HG02943 (cell line): ENCODE results near the gene SIRT3.
A peak's percentile ranks its signal among the peaks of the same experiment; 100 is the strongest.
"Not testable (repeated sequence)": the region's sequence is repeated elsewhere in the genome, so short reads cannot be mapped to it uniquely, and the experiment has no call there.

ENCODE experiments used
- ATAC-seq: cut with Tn5 transposase; IDR thresholded peaks from one replicate; pipeline ENCODE4 v1.9.1; 2021; ENCODE audit warnings: mild to moderate bottlenecking, low read depth, moderate library complexity; ENCODE audit not compliant: unreplicated experiment

Gene SIRT3

DNA sequence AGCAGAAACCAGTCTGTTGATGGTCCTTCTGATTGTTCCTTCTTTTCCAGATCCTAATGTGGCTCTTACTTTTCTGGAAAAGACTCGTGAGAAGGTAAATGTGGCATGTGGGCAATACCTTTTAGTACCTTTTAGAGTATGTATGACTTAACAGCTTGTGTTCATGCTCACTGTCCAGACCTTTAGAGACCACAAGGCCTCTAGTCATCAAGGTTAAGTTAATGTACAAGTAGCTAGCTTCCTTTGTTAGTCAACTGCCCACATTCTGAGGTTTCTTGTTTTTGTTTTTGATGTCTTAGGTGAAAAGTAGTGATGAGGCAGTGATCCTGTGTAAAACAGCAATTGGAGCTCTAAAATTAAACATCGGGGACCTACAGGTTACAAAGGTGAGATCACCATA lies 8.2 kb upstream of the SIRT3 start:
- ATAC-seq = no peak

DNA sequence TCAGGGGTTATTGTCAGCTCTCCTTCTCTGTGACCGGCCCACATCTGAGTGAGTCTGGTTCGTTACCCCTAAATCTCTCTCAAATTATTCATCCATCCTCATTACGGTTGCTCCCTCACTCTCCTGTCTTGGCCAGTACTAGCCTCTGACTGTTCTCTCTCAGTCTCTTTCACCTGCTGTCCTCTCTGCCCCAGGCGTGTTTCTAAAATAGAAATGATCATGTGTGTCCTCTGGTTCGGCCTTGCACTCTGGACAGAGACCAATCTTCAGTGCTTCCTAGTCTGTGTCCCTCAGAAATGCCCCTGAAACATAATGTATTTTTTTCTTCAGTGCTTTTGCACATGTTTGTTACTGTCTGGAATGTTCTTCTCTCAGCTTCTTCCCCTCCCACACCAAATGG lies 5.5 kb upstream of the SIRT3 start:
- no peak for ATAC-seq

GRCh38 chr11:240315-240714 lies 4.2 kb upstream of the SIRT3 start:
- ATAC-seq = no peak

DNA sequence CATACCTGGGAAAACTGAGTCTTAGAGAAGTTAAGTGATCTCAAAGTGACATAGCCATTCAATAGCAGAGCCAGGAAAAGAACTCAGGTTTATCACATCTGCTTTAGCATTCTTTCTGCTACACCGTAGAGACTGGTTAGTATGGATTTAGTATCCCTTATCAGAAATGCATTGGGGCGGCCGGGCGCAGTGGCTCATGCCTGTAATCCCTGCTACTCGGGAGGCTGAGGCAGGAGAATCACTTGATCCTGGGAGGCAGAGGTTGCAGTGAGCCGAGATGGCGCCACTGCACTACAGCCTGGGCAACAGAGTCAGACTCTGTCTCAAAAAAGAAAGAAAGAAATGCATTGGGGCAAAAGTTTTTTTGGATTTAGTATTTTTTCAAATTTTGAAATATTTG lies 2.2 kb upstream of the SIRT3 start:
- not testable (repeated sequence) for ATAC-seq

- ATAC-seq = peak; percentile 74
Measured at GRCh38 chr11:236774-237767, 929 bp upstream of the SIRT3 start, which contains the start of gene PSMD13. TSS of gene PSMD13 (plus strand) at chr11:236976. CDS start at chr11:237050, 74 bp downstream.

DNA sequence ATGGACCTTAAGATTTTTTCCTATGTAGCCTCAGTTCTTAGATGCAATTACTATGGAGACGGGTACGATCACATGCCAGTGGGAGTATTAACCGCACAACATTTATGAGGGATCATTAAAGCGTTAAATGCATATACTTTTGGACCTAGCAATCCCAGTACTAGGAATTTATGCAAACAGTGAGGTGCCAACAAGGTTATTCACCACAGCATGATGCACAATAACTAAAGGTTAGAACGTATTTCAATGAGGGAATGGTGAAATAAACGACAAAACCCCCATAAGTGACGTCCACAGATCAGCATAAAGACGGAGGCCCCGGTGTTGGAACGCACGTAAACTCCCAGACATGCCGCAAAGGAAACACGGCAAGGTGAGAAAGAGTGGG lies 539 bp downstream of the SIRT3 start:
- ATAC-seq = no peak

DNA sequence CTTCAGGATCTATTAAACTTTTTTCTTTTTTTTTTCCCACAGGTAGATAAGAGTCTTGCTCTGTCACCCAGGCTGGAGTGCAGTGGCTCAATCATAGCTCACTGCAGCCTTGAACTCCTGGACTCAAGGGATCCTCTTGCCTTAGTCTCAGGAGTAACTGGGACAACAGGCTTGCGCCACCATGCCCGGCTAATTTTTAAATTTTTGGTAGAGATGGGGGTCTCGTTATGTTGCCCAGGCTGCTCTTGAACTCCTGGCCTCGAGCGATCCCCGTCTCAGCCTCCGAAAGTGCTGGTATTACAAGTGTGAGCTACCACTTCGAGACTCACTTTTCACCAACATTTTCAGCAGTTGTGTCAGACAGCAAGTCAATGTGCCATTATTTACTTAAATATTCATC lies 962 bp downstream of the SIRT3 start:
- no peak for ATAC-seq

GRCh38 chr11:232783-233565 lies 3.2 kb downstream of the SIRT3 start:
- ATAC-seq = no peak

- ATAC-seq = no peak
Measured at GRCh38 chr11:230431-230830, 5.7 kb downstream of the SIRT3 start.

- no peak for ATAC-seq
Measured at GRCh38 chr11:227824-228379, 8.2 kb downstream of the SIRT3 start.

GRCh38 chr11:225734-226453 lies 10.2 kb downstream of the SIRT3 start:
- no peak for ATAC-seq

DNA sequence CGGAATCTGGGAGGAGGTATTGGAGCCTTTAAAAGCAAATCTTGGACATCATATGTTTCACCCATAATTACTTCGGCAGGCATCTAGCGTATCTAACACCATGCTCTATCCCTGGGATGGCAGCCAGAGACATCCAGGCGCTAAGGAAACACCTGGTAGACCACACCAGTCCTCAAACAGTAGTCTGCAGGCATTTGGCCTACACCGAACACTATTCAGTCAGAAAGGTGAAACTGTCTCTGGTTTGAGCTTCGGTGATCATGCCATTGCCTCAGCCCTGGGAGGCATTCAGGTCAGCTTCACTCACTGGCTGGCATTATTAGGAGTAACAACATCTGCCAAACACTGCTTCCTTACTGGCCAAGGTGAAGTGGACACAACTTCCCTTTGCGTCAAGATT lies 11.7 kb downstream of the SIRT3 start:
- no peak for ATAC-seq

DNA sequence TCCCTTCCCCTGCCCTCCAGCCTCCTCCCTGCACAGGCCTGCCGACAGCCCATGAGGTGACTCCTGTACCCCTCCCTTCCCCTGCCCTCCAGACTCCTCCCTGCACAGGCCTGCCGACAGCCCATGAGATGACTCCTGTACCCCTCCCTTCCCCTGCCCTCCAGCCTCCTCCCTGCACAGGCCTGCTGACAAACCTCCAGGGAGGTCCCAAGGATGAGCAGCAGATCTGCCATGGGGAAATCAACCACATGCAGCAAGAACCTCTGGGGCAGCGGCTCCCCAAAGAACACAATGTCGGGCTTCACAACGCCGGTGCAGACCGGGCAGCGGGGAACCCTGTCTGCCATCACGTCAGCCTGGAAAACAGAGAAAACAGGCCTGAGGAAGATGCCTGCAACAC lies 12.3 kb downstream of the SIRT3 start:
- ATAC-seq = no peak

DNA sequence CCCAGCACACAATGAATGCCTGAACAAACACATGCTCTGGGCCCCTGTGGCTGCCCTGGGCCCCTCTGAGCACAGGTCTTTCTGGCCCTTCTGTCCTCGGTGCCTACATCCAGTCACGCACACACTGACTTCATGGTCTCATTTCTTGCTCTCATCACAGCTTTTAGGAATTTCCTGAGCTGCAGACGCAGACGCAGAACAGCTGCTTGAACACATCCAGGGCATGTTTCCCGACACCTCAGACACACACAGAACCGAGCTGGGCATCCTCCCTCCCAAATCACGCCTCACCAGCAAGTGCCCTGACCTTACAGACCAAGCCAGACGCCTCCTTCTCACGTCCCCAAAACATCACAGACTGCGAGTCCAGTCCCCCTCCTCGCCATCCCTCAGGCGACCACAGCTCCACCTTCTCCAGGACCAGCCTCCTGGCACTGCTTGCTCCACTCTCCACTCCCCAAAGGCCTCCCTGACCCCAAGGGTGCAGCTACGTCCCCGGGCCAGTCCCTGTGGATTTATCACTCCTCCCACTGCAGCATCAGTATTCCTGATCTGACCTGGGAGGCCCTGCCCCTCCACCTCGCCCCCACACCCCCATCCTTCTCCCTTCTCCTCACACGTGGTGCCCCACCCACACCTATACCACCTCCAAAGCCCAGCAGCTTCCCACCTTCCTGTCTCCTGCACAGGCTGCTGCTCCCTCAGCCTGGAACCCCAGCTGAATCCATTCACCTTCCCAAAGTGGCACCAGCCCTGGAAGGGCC lies 12.9 kb downstream of the SIRT3 start:
- no peak for ATAC-seq

DNA sequence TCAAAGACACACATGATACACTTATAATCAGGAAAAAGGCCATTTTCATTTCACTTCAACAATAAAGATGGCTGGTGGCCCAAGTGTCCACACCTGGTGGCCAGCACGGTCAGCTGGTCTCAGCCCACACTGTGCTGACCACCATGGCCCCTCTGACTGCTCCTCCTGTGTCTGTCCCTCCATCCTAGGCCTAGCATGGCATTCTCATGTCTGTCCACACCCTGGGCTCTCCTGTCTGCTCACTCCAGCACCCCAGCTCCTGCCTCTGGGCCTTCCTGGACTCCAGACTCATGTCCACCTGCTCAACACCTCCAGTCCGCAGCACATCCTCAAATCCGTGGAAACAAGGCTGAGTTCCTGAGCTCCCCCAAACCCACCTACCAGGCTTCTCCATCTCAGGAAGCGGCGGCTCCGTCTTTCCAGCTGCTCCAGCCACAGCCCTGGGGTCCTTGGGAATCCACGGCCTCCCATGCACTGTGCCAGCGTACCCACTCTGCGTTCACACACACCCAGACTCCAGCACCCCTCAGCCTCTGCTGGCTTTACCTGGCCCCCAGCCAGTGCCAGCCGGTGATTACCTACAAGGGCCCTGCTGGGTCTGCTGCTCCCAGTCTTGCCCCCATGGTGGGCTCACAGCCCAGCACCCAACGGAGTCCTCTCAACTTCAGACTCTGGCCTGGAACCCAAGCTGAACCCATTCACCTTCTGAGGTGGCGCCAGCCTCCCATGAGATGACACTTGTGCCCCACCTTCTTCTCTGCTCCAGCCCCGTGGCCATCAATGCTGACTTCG lies 13.9 kb downstream of the SIRT3 start:
- no peak for ATAC-seq

DNA sequence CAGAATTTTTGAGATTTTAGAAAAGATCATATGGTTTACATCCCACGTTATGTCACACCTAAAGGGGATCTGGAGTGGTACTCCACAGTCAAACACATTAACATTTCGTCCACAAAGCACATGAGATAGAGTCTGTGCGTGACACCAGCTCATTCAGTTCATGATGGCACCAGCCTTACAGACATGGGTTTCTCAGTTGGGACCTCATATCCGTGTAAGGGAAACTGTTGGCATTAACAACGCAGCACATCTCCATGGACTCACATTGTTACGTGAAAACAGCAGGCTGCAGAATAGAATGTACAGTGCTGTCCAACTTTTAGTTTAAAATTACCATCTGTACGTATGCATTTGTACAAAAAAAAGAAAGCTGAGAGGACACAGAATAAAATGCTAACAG lies 14.6 kb downstream of the SIRT3 start:
- no peak for ATAC-seq

DNA sequence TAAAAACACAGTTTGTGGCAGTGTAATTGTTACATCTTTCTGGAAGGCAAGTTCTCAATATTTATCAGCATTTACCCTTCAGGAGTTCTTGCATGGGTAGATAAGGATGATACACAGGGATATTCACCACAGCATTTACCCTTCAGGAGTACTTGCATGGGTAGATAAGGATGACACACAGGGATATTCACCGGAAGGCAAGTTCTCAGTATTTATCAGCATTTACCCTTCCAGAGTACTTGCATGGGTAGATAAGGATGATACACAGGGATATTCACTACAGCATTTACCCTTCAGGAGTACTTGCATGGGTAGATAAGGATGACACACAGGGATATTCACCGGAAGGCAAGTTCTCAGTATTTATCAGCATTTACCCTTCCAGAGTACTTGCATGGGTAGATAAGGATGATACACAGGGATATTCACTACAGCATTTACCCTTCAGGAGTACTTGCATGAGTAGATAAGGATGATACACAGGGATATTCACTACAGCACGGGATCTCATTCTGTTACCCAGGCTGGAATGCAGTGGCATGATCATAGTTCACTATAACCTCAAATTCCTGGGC lies 15.4 kb downstream of the SIRT3 start:
- not testable (repeated sequence) for ATAC-seq

- no peak for ATAC-seq
Measured at GRCh38 chr11:218815-219593, 17.1 kb downstream of the SIRT3 start.
